Thoracic aorta (tissue), 2 donors: ENCODE data around the gene TRPM2. TPM values are rescaled to one million over a fixed set of nuclear protein-coding genes. Genes with fewer than 3 reads are reported as not detected.
"Not testable (repeated sequence)": the region's sequence is repeated elsewhere in the genome, so short reads cannot be mapped to it uniquely, and the experiment has no call there.

ENCODE experiments used
- ATAC-seq: fragments of 150-250 bp; one replicate; pipeline ENCODE4 v1.8.0; 2017; ENCODE audit warnings: low read depth; ENCODE audit not compliant: insufficient number of reproducible peaks, low FRiP score
- DNase-seq: peaks from one replicate; pipeline ENCODE4 v3.0.0-alpha.2; 2020; ENCODE audit warnings: low spot score
- H3K27ac ChIP-seq, 2 donors: fragments of 200-600 bp; sonication (generic); 1 replicate in 1 of 2; 2 replicates in 1 of 2; pipeline ENCODE4 v1.5.1; 2016; ENCODE audit warnings: mild to moderate bottlenecking in 2 of 2, moderate library complexity in 2 of 2
- H3K27me3 ChIP-seq: fragments of 200-600 bp; sonication (generic); replicated peaks from 2 replicates; pipeline ENCODE4 v1.6.0; 2016; ENCODE audit warnings: mild to moderate bottlenecking; ENCODE audit not compliant: insufficient read depth
- H3K36me3 ChIP-seq: fragments of 200-600 bp; sonication (generic); one replicate; pipeline ENCODE4 v1.5.1; 2016
- H3K4me1 ChIP-seq, 2 donors: fragments of 200-600 bp; sonication (generic); 1 replicate in 1 of 2; 2 replicates in 1 of 2; pipeline versions ENCODE4 v1.5.1 to v1.6.0; 2016; ENCODE audit warnings: low read depth in 2 of 2, mild to moderate bottlenecking in 1 of 2; ENCODE audit not compliant: control insufficient read depth in 1 of 2
- H3K4me3 ChIP-seq: fragments of 200-600 bp; sonication (generic); 2 replicates; pipeline ENCODE4 v1.5.1; 2016; ENCODE audit warnings: mild to moderate bottlenecking
- H3K9me3 ChIP-seq: fragments of 200-600 bp; sonication (generic); 2 replicates; pipeline ENCODE4 v1.5.1; 2016
- CTCF ChIP-seq: fragments of 200-600 bp; sonication (generic); IDR thresholded peaks from one replicate; pipeline ENCODE4 v1.5.1; 2019; ENCODE audit warnings: antibody characterized with exemption
- total RNA-seq, 2 donors: library from RNA; depleted of rRNA; stranded (reverse); fragments of >200 nt; gene quantifications; one replicate each; pipeline versions ENCODE4 v1.1.0 to v1.2.3, GENCODE V29; 2016

Gene TRPM2
- total RNA-seq, 2 donors from 2014 or later, result 10.4 to 12.9 TPM

GRCh38 chr21:44478801-44479167, 125.4 kb downstream of the TRPM2 start:
- Histone ChIP-seq H3K4me3 (no peak overlapping the region), H3K9me3 (no peaks in the 10 kb centered on the region), H3K4me1 (no peaks in the 10 kb centered on the region), H3K27ac (no peak overlapping the region), H3K27me3 (no peaks in the 10 kb centered on the region), H3K36me3 (no peaks in the 10 kb centered on the region)
- TF ChIP-seq CTCF, result no peak
- DNase-seq, result no peak
- ATAC-seq, result no peak

GRCh38 chr21:44479556-44480199, 126.3 kb downstream of the TRPM2 start:
- peak; percentile 58 for TF ChIP-seq CTCF
- H3K4me1 ChIP-seq, H3K27me3 ChIP-seq, H3K4me3 ChIP-seq, H3K27ac ChIP-seq, DNase-seq, ATAC-seq, H3K36me3 ChIP-seq, H3K9me3 ChIP-seq: not testable (repeated sequence)

DNA sequence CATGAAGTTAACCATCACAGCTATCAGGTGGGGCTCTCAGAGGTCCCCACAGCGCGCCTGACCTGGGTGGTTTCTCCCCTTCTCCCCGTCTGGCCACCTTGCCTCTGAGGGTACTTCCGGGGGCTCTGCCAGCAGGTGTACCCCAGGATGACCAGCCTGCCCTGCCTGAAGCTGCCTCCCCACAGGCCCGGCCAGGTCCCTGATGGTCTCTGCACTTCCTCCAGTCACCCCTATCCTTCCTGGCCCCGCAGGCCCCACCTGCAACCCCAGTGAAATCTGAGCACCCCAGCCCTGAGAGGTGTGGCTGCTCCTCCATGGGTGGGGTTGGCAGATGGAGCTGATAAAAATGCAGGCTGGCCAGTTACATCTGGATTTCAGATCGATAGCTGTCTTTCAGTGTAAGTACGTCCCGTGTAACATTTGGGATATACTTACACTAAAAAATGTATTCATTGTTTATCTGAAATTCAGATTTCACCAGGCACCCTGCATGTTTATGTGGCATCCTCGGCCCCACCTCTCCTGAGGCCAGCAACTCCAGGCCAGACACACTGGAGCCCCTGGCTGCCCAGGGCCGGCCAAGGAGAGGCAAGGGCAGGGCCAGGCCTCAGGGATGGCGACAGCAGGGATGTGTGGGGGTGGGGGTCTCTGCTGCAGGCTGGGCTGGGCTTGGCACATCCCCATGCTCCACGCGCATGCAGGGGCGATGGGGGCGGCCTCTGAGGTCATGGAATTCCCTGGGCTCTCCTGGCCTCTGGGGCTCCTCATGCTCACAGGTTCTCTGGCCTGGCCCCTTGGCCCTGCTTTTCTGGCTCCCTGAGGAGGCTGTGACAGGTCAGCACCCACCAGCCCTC, 127.0 kb downstream of the TRPM2 start:
- Histone ChIP-seq H3K27me3 (no peaks in the 10 kb centered on the region), H3K9me3 (no peaks in the 10 kb centered on the region), H3K27ac (no peak overlapping the region), H3K4me1 (no peaks in the 10 kb centered on the region), H3K36me3 (no peaks in the 10 kb centered on the region), H3K4me3 (no peak overlapping the region)
- TF ChIP-seq CTCF, result no peak
- DNase-seq (no peak), ATAC-seq (no peak)

GRCh38 chr21:44482581-44483287, 129.3 kb downstream of the TRPM2 start:
- ATAC-seq (no peak), DNase-seq (no peak)
- no peak overlapping the region for H3K27ac ChIP-seq
- H3K27me3 ChIP-seq, result no peaks in the 10 kb centered on the region
- H3K36me3 ChIP-seq, result no peaks in the 10 kb centered on the region
- H3K4me3 ChIP-seq, result no peak overlapping the region
- no peak for TF ChIP-seq CTCF
- no peaks in the 10 kb centered on the region for H3K4me1 ChIP-seq
- no peaks in the 10 kb centered on the region for H3K9me3 ChIP-seq
